Measurements from ENCODE around the gene OBP2B. TPM values are rescaled to one million over a fixed set of nuclear protein-coding genes. Genes with fewer than 3 reads are reported as not detected.
"Not testable (repeated sequence)": the region's sequence is repeated elsewhere in the genome, so short reads cannot be mapped to it uniquely, and the experiment has no call there.

OBP2B gene
- total and polyA plus RNA-seq, 2 donors (not counting 1 experiment from before 2014, with no cell fraction given) = not detected

- Histone ChIP-seq H3K4me3 (replicated peaks in 1 of 4; ENCODE audit: control extremely low read depth in 1 of 4, insufficient read depth in 1 of 4, low read depth in 3 of 4, low read length in 4 of 4) (no peak overlapping the region), H3K9ac (ENCODE audit: insufficient read depth, low read length) (no peak overlapping the region), H3K4me2 (ENCODE audit: extremely low read depth, insufficient read depth, low read length) (no peak overlapping the region), H3K9me3 (ENCODE audit: control insufficient read depth, insufficient read depth, low read depth, low read length) (no peaks in the 10 kb centered on the region), H4K20me1 (ENCODE audit: control insufficient read depth, extremely low read depth, insufficient read depth, low read length) (no peaks in the 10 kb centered on the region), H2AFZ (ENCODE audit: low read length) (no peak overlapping the region), H3K27me3 (ENCODE audit: control insufficient read depth, insufficient read depth, low read length) (no peaks in the 10 kb centered on the region), H3K27ac (ENCODE audit: insufficient read depth, low read length) (no peak overlapping the region), H3K36me3 (ENCODE audit: control insufficient read depth, insufficient read depth, low read length) (no peaks in the 10 kb centered on the region), H3K79me2 (ENCODE audit: control insufficient read depth, insufficient read depth, low read length) (no peaks in the 10 kb centered on the region), H3K4me1 (ENCODE audit: control insufficient read depth, extremely low read depth, insufficient read depth, low read length) (no peaks in the 10 kb centered on the region)
- no peak for DNase-seq (ENCODE audit: low read depth in 2 of 2)
- no peak for TF ChIP-seq CTCF (conservative IDR thresholded peaks at IDR 0.05 in 1 of 2, IDR thresholded peaks at IDR 0.05 in 1 of 2; ENCODE audit: low read depth in 1 of 2, low read length in 2 of 2)
Observed at GRCh38 chr9:133251773-133252172, 42.7 kb upstream of the OBP2B start.

- H3K27ac ChIP-seq (ENCODE audit: insufficient read depth, low read length); H3K4me3 ChIP-seq (replicated peaks in 1 of 4; ENCODE audit: control extremely low read depth in 1 of 4, insufficient read depth in 1 of 4, low read depth in 3 of 4, low read length in 4 of 4); H4K20me1 ChIP-seq (ENCODE audit: control insufficient read depth, extremely low read depth, insufficient read depth, low read length); H3K4me1 ChIP-seq (ENCODE audit: control insufficient read depth, extremely low read depth, insufficient read depth, low read length); H3K9ac ChIP-seq (ENCODE audit: insufficient read depth, low read length); H3K27me3 ChIP-seq (ENCODE audit: control insufficient read depth, insufficient read depth, low read length); H2AFZ ChIP-seq (ENCODE audit: low read length); DNase-seq (ENCODE audit: low read depth in 2 of 2); H3K36me3 ChIP-seq (ENCODE audit: control insufficient read depth, insufficient read depth, low read length); H3K79me2 ChIP-seq (ENCODE audit: control insufficient read depth, insufficient read depth, low read length); H3K9me3 ChIP-seq (ENCODE audit: control insufficient read depth, insufficient read depth, low read depth, low read length); H3K4me2 ChIP-seq (ENCODE audit: extremely low read depth, insufficient read depth, low read length): not testable (repeated sequence)
Observed at GRCh38 chr9:133251221-133251620, 42.2 kb upstream of the OBP2B start.

- no peaks in the 10 kb centered on the region for H3K79me2 ChIP-seq (ENCODE audit: control insufficient read depth, insufficient read depth, low read length)
- TF ChIP-seq CTCF (conservative IDR thresholded peaks at IDR 0.05 in 1 of 2, IDR thresholded peaks at IDR 0.05 in 1 of 2; ENCODE audit: low read depth in 1 of 2, low read length in 2 of 2) (no peak), EZH2 (IDR thresholded peaks at IDR 0.05; ENCODE audit: low read length, missing control alignments) (no peak)
- H3K27ac ChIP-seq (ENCODE audit: insufficient read depth, low read length) = no peak overlapping the region
- no peaks in the 10 kb centered on the region for H3K9me3 ChIP-seq (ENCODE audit: control insufficient read depth, insufficient read depth, low read depth, low read length)
- no peaks in the 10 kb centered on the region for H3K36me3 ChIP-seq (ENCODE audit: control insufficient read depth, insufficient read depth, low read length)
- H3K4me2 ChIP-seq (ENCODE audit: extremely low read depth, insufficient read depth, low read length) = no peak overlapping the region
- H2AFZ ChIP-seq (ENCODE audit: low read length) = no peak overlapping the region
- no peaks in the 10 kb centered on the region for H3K4me1 ChIP-seq (ENCODE audit: control insufficient read depth, extremely low read depth, insufficient read depth, low read length)
- DNase-seq (ENCODE audit: low read depth in 2 of 2) = no peak
- H4K20me1 ChIP-seq (ENCODE audit: control insufficient read depth, extremely low read depth, insufficient read depth, low read length) = no peaks in the 10 kb centered on the region
- no peak overlapping the region for H3K9ac ChIP-seq (ENCODE audit: insufficient read depth, low read length)
- no peak overlapping the region for H3K4me3 ChIP-seq (replicated peaks in 1 of 4; ENCODE audit: control extremely low read depth in 1 of 4, insufficient read depth in 1 of 4, low read depth in 3 of 4, low read length in 4 of 4)
- H3K27me3 ChIP-seq (ENCODE audit: control insufficient read depth, insufficient read depth, low read length) = no peaks in the 10 kb centered on the region
Observed at GRCh38 chr9:133250741-133251170, 41.7 kb upstream of the OBP2B start.
